ENCODE measurements around the gene CNTD1. TPM values are rescaled to one million over a fixed set of nuclear protein-coding genes. Genes with fewer than 3 reads are reported as not detected.

Gene CNTD1
- total and polyA plus RNA-seq, 4 donors, result 0.61 to 1.6 (median 0.78) TPM

DNA sequence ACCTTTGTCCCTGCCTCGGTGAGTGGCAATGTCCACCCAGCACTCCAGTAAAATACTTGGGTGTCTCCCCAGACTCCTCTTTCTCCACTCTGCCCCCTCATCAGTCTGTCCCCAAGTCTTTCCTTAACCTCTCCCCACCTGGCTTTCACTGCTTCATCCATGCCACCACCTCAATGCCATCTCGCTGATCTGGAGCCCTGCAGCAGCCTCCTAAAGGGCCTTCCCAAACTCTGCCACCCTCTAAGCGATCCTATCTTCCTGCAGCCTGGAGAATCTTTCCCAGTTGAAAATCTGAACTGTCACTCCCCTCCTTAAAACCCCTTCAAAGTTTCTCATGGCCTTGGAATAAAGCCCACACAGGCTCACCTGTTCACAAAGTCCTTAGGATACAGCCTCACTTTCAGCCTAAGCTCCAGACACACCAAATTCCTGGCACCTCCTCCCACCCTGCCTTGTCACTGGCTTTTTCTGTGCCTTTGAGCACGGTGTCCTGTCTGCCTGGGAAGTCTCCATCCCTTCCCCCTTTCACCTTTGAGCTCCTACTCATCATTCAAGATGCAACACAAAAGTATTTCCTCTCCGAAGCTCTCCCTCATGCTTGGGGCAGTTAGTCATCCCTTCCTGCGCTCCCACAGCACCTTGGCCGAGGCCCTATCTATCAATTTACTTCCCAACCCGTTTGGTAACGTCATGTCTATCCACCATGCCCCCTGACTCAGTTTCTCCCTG is 15.4 kb upstream of the CNTD1 start:
- H3K4me1 ChIP-seq (ENCODE audit: control insufficient read depth in 5 of 5, insufficient read depth in 5 of 5, low read length in 5 of 5), result peaks cover 0 to 36% (median 10%) of the 10 kb centered on the region in 5 donors
- ATAC-seq (ENCODE audit: insufficient read depth, low FRiP score) (no peak), DNase-seq (no peak)
- 29 to 41% methylated on average over 9 of the region's 9 CpGs for WGBS, 2 donors
- H3K27ac ChIP-seq (ENCODE audit: low read depth in 1 of 2, low read length in 1 of 2), result no peak overlapping the region
- H3K9me3 ChIP-seq (ENCODE audit: control insufficient read depth in 4 of 4, insufficient read depth in 3 of 4, low read length in 3 of 4), result peaks cover 0 to 2% (median 0%) of the 10 kb centered on the region in 4 donors
- peaks cover 3 to 16% (median 7%) of the 10 kb centered on the region in 4 donors for H3K36me3 ChIP-seq (ENCODE audit: control insufficient read depth in 4 of 4, insufficient read depth in 4 of 4, low read length in 4 of 4)
- TF ChIP-seq, protein P1, sequence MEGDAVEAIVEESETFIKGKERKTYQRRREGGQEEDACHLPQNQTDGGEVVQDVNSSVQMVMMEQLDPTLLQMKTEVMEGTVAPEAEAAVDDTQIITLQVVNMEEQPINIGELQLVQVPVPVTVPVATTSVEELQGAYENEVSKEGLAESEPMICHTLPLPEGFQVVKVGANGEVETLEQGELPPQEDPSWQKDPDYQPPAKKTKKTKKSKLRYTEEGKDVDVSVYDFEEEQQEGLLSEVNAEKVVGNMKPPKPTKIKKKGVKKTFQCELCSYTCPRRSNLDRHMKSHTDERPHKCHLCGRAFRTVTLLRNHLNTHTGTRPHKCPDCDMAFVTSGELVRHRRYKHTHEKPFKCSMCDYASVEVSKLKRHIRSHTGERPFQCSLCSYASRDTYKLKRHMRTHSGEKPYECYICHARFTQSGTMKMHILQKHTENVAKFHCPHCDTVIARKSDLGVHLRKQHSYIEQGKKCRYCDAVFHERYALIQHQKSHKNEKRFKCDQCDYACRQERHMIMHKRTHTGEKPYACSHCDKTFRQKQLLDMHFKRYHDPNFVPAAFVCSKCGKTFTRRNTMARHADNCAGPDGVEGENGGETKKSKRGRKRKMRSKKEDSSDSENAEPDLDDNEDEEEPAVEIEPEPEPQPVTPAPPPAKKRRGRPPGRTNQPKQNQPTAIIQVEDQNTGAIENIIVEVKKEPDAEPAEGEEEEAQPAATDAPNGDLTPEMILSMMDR (IDR thresholded peaks at IDR 0.05; ENCODE audit: control extremely low read depth, extremely low read depth), result no peak
- H3K27me3 ChIP-seq (ENCODE audit: control insufficient read depth in 3 of 3, insufficient read depth in 3 of 3, low read length in 2 of 3), result peaks cover 0 to 76% (median 53%) of the 10 kb centered on the region in 3 donors
- H3K4me3 ChIP-seq, result no peak overlapping the region
- no peak overlapping the region for H3K9ac ChIP-seq (ENCODE audit: insufficient read depth in 1 of 2, low read length in 2 of 2)

DNA sequence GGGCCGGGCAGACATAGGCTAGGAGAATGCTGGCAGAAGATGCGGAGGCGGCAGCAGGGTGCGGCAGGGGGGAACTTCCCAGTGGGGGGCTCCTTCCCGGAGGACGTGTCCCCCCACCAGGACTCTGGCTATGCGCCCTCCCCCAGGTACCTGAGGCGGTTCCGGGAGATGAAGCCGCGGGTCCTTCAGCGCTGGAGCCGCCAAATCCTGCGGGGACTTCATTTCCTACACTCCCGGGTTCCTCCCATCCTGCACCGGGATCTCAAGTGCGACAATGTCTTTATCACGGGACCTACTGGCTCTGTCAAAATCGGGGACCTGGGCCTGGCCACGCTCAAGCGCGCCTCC is 14.9 kb upstream of the CNTD1 start:
- H3K4me1 ChIP-seq (ENCODE audit: control insufficient read depth in 5 of 5, insufficient read depth in 5 of 5, low read length in 5 of 5), result peaks cover 0 to 36% (median 10%) of the 10 kb centered on the region in 5 donors
- peaks cover 3 to 11% (median 5%) of the 10 kb centered on the region in 4 donors for H3K36me3 ChIP-seq (ENCODE audit: control insufficient read depth in 4 of 4, insufficient read depth in 4 of 4, low read length in 4 of 4)
- DNase-seq (no peak), ATAC-seq (ENCODE audit: insufficient read depth, low FRiP score) (no peak)
- H3K9ac ChIP-seq (ENCODE audit: insufficient read depth in 1 of 2, low read length in 2 of 2), result no peak overlapping the region
- peaks cover 0 to 78% (median 53%) of the 10 kb centered on the region in 3 donors for H3K27me3 ChIP-seq (ENCODE audit: control insufficient read depth in 3 of 3, insufficient read depth in 3 of 3, low read length in 2 of 3)
- peaks cover 0 to 2% (median 0%) of the 10 kb centered on the region in 4 donors for H3K9me3 ChIP-seq (ENCODE audit: control insufficient read depth in 4 of 4, insufficient read depth in 3 of 4, low read length in 3 of 4)
- no peak overlapping the region for H3K4me3 ChIP-seq
- TF ChIP-seq, protein P1 (IDR thresholded peaks at IDR 0.05; ENCODE audit: control extremely low read depth, extremely low read depth), result no peak
- 10 to 30% methylated on average over 22 of the region's 22 CpGs for WGBS, 2 donors
- no peak overlapping the region for H3K27ac ChIP-seq (ENCODE audit: low read depth in 1 of 2, low read length in 1 of 2)

DNA sequence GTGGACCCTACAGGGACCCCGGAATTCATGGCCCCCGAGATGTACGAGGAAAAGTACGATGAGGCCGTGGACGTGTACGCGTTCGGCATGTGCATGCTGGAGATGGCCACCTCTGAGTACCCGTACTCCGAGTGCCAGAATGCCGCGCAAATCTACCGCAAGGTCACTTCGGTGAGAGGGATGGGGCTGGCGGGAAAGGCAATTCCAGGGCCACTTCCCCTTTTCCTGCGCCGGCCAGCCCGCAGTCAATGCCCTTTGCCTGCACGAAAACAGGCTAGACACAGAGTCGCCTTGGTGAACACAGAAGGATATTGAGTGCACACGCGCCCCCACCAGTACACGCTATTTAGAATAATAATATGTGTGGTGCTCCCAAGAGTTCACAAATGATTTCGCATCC is 14.3 kb upstream of the CNTD1 start:
- H3K27me3 ChIP-seq (ENCODE audit: control insufficient read depth in 3 of 3, insufficient read depth in 3 of 3, low read length in 2 of 3), result peaks cover 0 to 76% (median 53%) of the 10 kb centered on the region in 3 donors
- 9 to 36% methylated on average over 25 of the region's 25 CpGs for WGBS, 2 donors
- no peak overlapping the region for H3K4me3 ChIP-seq
- no peak for ATAC-seq (ENCODE audit: insufficient read depth, low FRiP score)
- TF ChIP-seq, protein P1 (IDR thresholded peaks at IDR 0.05; ENCODE audit: control extremely low read depth, extremely low read depth), result no peak
- H3K9me3 ChIP-seq (ENCODE audit: control insufficient read depth in 4 of 4, insufficient read depth in 3 of 4, low read length in 3 of 4), result peaks cover 0 to 2% (median 0%) of the 10 kb centered on the region in 4 donors
- DNase-seq, result no peak
- H3K27ac ChIP-seq (ENCODE audit: low read depth in 1 of 2, low read length in 1 of 2), result no peak overlapping the region
- peaks cover 0 to 4% (median under 1%) of the 10 kb centered on the region in 4 donors for H3K36me3 ChIP-seq (ENCODE audit: control insufficient read depth in 4 of 4, insufficient read depth in 4 of 4, low read length in 4 of 4)
- H3K9ac ChIP-seq (ENCODE audit: insufficient read depth in 1 of 2, low read length in 2 of 2), result no peak overlapping the region
- peaks cover 0 to 36% (median 10%) of the 10 kb centered on the region in 5 donors for H3K4me1 ChIP-seq (ENCODE audit: control insufficient read depth in 5 of 5, insufficient read depth in 5 of 5, low read length in 5 of 5)
